GM19023 (cell line): ENCODE measurements around the gene TMEM231.
"Not testable (repeated sequence)": the region's sequence is repeated elsewhere in the genome, so short reads cannot be mapped to it uniquely, and the experiment has no call there.

ENCODE experiments used
- ATAC-seq: cut with Tn5 transposase; IDR thresholded peaks from one replicate; pipeline ENCODE4 v1.9.1; 2021; ENCODE audit warnings: mild to moderate bottlenecking, moderate library complexity; ENCODE audit not compliant: unreplicated experiment

TMEM231 gene, protein sequence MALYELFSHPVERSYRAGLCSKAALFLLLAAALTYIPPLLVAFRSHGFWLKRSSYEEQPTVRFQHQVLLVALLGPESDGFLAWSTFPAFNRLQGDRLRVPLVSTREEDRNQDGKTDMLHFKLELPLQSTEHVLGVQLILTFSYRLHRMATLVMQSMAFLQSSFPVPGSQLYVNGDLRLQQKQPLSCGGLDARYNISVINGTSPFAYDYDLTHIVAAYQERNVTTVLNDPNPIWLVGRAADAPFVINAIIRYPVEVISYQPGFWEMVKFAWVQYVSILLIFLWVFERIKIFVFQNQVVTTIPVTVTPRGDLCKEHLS

DNA sequence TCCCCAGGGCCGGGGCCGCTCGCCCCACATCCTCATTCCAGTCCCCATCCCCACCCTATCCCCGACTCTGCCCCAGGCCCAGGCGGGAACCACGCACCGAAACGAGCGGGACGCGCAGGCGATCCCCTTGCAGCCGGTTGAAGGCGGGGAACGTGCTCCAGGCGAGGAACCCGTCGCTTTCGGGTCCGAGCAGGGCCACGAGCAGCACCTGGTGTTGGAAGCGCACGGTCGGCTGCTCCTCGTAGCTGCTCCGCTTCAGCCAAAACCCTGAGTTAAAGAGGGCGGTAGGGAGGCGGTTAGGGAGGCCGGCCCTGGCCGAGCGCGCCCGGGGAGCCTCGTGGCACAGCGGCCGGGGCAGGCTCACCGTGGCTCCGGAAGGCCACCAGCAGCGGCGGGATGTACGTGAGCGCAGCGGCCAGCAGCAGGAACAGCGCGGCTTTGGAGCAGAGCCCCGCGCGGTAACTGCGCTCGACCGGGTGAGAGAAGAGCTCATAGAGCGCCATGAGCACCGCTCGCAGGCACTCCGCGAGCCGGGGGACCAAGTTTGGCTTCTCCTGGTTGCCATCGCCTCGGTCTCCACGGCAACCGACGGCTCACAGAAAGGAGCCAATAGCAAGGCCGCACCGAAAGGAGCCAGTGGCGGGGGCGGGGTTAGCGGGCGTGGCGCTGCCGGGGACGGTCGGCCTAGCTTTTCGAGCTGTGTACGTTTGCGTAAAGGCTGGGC lies at the start of gene TMEM231:
TMEM231 (minus strand) TSS at position 546 of the 724 bp plus-strand sequence; CDS start at position 503, 43 bp downstream.
- peak; percentile 97 for ATAC-seq

DNA sequence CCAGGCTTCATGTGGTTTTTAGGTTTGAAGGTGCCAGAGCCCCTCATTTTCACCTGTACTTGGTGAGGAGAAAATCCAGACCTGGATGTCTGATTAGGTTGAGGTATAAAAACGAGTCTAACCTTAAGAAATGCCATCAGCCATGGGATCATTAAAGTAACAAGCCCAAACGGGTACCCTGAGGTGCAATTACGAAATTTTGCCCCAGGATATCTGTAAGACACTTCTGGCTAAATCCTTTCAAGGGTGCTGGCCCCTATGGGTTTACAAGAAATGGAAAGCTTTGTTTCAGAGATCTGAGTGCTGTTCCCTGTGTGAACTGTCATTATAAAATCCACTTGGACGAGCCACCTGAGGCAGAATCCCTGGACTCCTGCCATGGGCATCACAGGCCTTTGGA lies 47.2 kb upstream of the TMEM231 start:
- ATAC-seq = no peak

DNA sequence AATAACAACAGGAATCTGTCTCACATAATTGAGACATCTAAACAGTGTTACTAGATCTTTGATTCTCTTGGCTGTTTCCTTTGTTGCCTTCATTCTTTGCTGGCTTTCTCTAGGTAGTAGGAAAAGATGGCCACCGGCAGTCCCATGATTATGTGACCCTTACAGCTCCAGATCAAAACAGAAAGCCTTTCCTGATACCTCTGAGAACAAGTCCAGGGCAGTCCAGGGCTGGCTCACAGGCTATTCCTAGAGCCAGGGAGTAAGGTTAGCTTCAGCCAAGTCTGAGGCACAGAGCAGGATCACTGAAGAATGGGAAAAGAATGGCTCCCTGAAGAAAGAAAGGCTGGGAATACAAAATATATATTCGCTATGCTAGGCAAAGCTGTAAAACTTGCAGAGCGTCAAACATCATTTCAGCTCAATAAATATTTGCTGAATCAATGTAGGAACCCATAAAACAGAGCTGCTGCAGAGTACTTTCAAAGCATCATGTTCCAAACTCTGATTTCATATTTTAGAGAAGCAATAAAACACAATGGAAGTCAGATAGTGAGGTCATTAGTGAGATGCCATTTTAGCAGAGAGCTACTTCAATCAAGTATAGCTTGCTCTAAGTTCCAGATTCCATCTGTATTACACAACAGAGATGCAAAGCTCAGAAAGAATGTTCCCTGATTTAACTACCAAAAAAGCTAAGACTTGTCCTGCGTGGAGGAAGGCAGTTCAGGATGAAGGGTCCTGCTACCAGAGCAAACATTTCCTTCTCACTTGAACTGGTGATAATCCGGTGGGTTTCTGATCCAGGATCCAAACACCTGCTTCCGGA lies 43.6 kb upstream of the TMEM231 start:
- no peak for ATAC-seq

DNA sequence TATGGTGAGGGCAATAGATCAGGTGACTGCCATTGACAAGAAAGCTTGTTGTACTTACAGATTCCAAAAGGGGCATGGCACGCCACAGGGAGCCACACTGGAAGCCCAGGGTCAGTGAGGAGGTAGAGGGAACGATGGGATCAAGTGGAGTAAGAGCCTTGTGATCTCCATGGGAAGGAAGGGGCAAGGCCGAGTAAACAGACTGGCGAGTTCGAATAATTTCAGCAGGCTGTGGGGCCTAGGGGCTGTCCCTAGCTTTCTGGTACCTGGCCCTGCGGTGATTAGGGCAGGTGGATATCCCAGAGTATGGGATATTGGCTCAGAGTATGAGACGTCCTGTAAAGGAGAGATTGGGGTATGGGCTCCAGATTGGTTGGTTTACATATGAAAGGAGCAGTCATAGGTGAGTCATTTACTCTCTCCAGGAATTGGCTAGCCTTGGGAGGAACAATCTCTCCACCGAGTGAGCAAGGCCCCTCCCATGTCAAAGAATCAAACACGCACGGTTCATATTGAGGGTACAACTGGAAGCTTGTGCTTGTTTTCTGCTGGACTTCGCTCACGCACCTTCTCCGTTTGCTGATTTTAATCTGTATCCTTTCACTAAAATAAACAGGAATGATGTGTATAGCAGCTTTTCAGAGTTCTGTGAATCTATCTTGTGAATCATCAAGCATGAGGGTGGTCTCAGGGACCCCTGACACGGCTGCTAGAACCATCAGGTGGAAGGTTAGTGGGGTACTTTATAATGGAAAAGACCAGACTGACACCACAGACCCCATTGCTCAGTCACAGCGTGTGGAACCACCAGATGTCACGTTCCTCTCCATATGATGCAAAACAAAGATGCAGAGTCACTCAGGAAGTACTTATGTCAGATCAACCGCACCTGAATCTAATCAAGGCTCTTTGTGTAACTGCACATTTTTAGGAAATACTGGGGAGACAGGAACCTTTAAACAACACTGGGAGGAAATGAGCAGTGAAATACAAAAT lies 38.1 kb upstream of the TMEM231 start:
- no peak for ATAC-seq

DNA sequence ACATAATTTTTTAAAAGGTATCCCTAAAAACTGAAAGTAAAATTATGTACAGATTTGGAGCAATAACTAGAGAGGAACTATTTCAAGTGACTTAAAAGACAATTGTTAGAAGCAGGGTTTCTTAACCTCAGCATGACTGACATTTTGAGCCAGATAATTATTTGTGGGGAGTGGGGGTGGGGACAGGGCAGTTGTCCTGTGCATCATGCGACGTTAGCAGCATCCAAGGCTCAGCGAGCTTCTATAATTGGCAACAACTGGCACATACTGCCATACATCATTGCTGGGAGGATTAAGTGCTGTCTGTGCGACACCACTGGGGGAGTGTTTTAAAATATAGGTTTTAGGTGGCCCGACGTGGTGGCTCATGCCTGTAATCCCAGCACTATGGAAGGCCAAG lies 37.3 kb upstream of the TMEM231 start:
- ATAC-seq = no peak

DNA sequence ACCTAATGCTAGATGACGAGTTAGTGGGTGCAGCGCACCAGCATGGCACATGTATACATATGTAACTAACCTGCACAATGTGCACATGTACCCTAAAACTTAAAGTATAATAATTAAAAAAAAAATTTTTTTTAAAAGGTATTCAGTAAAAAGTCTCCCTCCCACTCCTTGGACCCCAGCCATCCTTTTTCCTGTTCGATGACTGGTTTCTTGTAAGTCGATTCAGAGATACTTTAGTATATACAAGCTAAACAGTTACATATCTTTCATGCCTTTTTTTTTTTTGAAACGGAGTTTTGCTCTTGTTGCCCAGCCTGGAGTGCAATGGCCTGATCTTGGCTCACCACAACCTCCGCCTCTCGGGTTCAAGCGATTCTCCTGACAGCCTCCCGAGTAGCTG lies 35.9 kb upstream of the TMEM231 start:
- ATAC-seq = not testable (repeated sequence)

DNA sequence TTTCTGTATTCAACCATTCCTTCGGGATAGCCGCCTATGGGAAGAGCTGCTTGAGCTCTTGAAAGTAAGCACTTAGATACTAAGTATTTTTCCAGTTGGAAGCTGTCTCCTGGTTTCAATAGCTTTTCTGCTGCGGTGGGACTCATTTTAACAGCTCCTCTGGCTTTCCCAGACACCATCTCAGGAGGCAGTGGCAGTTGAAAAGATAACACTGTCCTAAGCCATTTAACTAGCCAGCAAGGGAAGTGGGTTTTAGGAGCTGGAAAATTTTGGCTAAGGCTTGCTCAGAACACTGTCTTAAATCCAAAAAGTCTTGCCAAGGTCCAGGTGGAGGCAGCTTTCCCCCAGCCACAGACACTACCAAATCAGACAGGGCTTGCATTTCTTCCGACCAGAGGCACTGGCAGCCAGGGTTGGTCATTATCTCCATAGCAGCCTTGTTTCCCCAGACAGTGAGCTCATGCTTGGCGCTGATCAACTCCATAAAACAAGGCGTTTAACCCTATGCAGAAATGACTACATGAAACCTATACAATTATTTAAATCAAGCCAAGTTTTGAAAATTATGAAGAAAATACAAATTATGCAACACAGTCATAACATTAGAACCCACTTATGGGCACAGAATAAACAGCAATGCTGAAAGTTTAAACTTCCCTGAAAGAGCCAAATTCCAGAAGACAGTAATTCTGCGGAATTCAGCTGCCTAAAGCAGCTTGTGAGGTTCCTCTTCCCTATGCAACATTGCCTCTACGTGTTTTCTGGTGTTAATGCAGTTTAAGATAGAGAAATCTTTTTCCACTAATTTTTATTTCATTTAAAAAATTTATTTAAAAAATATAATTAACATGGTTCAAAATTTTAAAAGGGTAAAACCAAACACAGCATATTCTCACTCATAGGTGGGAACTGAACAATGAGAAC lies 35.1 kb upstream of the TMEM231 start:
- ATAC-seq = no peak

DNA sequence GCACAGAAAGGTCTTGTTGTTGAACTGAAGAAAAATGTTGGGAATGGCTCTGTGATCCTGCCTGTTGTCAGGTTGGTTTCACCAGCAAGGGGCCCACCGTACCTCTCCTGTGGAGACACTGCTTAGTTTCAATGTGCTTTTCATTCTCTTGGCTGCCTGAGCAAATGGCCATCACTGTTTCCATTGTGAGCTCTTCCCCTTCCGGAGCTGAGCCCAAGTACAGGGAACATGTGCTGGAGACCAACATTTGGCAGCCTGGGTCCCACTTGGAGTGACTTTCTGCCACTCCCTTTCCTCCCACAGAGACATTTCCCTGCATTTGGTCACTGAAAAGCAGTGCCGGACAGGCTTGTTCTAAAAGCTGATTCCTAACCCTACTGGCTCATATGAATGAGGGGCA lies 33.3 kb upstream of the TMEM231 start:
- ATAC-seq = no peak

DNA sequence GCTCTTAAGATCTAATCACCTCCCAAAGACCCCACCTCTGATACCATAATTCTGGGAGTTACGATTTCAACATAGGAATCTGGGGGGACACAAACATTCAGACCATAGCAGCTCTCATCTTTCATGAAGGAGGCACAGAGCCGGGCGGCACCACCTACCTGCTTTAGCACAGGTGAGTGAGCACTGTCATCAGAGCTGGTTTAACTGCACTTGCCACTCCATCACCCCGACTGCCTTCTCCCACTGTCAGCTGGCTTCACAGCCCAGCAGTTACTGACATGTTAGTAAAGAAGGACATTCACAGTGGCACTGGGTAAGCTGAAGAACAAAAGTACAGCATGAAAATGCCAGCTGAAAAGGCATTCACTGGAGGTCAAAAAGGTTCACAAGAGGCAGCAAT lies 32.7 kb upstream of the TMEM231 start:
- ATAC-seq = no peak

DNA sequence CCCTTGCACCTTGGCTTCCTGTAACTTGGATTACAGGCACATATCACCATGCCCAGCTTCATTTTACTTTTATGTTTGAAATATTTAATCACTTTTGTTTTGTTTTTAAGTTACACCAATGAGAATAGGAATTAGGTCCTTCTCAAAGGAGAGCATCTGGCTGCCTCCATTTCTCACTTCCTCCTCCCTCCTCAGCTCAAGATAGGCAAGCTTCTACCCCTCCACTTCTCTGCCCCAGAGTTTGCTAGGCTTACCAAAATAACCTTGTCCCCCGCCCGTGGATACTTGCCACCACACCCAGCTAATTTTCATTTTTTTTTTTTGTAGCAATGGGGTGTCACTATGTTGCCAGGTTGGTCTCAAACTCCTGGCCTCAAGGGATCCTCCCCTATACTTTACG lies 28.1 kb upstream of the TMEM231 start:
- peak; percentile 49 for ATAC-seq

DNA sequence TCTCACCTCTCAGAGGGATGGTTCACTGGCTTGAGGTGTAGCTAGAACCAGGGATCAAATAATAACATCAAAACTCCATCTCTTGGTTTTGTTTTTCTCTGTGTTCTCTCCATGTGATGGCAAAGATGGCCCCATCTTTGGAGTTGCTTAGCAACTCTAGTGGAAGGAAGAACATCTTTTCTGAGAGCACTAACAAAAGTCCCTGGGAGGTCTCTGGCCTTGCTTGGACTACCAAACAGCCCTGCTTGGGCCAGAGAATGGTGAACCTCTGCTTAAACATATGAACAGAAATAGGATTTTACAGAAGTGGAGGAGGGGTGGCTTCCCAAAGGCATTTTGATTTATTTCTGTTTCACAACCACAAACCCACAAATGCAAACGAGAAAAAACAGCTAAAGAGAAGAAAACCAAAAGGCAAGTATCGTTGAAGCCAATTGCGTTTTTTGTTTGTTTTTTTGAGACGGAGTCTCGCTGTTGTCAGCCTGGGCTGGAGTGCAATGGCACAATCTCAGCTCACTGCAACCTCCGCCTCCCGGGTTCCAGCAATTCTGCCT lies 23.3 kb upstream of the TMEM231 start:
- no peak for ATAC-seq

DNA sequence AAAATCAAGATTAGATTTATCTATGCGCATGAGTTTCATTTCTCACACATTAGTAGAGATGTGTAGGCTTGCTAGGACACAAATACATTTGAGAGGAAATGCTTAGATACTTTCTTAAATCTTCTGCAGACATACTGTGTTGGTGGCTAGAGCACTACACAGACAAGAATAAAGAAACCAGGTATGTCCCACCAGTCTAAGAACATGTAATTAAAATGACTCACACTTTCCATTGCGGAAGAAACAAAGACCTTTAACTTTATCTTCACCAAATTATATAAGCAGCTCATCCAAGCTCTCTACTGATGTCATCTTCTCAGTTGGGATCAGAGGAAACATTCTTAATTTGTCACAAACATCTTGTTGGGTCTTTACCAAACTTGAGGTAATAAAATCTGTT lies 22.7 kb upstream of the TMEM231 start:
- no peak for ATAC-seq

DNA sequence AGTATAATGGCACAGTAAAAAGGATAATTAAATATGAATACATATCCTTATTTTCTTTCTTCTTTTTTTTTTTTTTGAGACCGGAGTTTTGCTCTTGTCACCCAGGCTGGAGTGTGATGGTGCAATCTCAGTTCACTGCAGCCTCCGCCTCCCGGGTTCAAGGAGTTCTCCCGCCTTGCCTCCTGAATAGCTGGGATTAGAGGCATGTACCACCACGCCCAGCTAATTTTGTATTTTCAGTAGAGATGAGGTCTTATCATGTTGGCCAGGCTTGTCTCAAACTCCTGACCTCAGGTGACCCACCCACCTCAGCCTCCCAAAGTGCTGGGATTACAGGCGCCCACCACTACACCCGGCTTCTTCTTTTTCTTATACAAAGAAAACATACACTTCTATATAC lies 22.2 kb upstream of the TMEM231 start:
- no peak for ATAC-seq

DNA sequence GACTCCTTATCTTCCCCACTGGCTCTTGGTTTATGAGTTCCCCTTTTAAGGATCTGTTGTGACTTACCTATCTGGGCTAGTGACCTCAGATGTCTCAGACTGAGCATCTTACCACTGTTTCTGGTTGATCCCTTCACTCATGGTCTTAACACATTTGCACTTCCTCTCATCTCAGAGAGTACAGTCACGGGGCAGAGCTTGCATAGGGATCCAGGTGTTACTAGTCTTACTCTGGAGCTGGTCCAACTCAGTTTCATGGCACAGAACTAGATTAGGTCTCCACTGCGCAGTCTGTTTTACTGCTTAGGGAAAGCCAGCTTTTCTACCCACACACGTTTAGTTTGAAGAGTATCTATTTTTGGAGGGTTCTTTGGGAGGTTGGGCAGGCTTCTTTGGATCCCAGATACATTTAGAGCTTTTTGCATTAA lies 20.3 kb upstream of the TMEM231 start:
- peak; percentile 54 for ATAC-seq

DNA sequence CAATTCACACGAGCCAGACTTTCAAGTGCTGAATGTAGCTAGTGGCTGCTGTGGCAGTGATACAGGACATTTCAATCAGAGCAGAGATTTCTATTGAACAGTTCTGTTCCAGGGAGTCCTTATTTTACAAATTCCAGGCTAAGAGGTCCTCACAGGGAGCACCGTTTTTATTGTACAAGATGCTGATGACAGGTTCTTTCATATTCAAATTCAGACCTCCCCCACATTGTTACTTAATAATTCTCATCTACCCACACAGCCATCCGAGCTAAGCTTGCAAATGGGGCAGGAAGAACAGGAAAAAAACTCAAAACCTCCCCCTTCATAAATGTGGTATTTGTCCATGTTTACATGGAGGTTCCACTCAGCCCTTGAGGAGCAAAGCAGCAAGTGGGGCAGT lies 19.9 kb upstream of the TMEM231 start:
- ATAC-seq = no peak

DNA sequence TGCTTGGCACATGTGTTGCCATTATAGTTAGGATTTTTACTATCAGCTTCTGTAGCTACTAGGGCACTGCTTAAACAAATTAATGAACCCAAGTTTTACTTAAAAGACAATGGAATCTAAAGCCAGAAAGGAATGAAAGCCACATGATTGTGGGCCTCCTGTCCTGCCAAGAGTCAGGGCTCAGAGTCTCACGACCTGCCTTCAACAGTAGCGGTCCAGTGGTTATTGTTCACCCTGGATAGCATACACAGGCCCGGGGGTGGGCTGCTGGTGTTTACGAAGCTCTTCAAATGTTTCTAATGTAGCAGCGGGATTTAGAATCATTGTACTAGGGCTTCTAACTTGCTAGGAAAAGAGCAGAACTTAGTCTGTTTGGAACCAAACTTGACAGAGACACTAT lies 17.9 kb upstream of the TMEM231 start:
- ATAC-seq = no peak

DNA sequence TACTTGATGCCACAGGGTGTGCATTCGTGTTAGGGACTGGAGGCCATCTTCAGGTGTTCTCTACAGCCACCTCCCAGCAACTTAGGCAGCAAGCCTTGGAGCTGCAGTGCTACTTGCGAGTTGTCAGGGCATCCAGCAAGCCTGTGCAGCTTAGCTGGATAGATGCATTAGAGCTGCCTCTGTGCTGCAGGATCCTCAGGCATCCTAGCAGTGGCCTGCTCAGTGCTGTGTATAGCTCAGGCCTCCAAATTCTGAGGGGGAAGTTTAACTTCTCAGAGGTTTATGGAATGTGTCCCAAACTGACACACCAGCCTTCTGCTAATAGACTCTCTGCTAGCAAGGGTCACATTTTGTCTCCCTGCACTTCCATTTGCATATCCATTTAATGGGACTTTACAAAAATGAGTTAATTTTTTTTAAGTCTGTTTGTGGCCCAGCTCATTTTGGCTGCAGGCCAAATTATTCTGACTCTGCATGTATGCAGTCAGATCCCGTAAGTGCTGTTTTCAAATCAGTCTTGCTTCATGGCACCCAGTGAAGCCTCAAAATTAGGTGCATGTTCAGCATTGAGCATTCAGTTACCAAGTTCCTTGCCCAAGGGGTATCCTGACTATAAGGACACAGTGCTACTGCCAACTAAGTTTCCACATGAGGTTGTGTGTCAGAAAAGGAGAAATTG lies 17.0 kb upstream of the TMEM231 start:
- ATAC-seq = no peak

DNA sequence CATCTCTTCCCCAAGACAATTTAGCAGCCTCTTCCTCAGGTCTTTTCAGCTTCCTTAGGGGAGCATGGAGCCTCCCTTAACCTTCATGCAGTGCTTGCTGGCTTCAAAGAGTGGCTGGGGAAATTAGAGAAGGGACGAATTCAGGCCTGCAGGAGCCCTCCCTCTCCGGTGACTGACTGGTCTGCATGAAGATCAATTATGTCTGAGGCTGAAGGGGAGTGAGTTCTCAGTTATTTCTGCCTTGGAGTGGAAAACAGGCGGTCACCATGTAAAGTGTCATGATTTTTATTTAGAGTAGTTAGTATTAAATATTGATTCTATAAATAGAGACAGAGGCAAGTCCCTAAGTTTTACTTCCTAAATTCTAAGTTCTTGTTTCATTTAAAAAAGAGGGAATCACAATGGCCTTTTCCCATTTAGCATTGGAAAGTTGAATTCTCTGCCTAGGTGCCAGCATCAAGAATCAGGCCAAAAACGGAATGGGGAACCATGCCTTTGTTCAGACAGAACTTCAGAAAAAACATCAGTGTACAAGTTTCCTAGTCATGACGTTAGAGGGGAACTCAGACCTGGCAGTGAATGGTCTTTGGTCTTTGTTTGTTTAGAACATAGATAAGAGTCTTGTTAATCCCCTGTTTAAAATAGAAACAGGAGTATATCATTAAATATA lies 14.5 kb upstream of the TMEM231 start:
- ATAC-seq = no peak
